Mesothelial cell of epicardium (in vitro differentiated cells): Measurements from ENCODE around the gene SERPINB1. TPM values are rescaled to one million over a fixed set of nuclear protein-coding genes. Genes with fewer than 3 reads are reported as not detected.

Experiments used
- DNase-seq, 2 experiments: peaks; one replicate each; pipeline ENCODE4 v3.0.0; 2021; ENCODE audit warnings: low spot score in 2 of 2; ENCODE audit not compliant: unreplicated experiment in 2 of 2
- H3K27ac Mint-ChIP-seq: 2 replicates; pipeline ENCODE4 v1.8.0; 2021; ENCODE audit warnings: mixed read lengths
- H3K27me3 Mint-ChIP-seq: 2 replicates; pipeline ENCODE4 v1.8.0; 2021; ENCODE audit warnings: low read depth, mixed read lengths
- H3K36me3 Mint-ChIP-seq: 2 replicates; pipeline ENCODE4 v1.8.0; 2021; ENCODE audit warnings: mixed read lengths
- H3K4me1 Mint-ChIP-seq: 2 replicates; pipeline ENCODE4 v1.8.0; 2021; ENCODE audit warnings: mixed read lengths
- H3K4me3 Mint-ChIP-seq: 2 replicates; pipeline ENCODE4 v1.8.0; 2021; ENCODE audit warnings: mild to moderate bottlenecking, moderate library complexity, mixed read lengths
- H3K9me3 Mint-ChIP-seq: 2 replicates; pipeline ENCODE4 v1.8.0; 2021; ENCODE audit warnings: mixed read lengths
- total RNA-seq: library from RNA; stranded (reverse); gene quantifications from 3 replicates; pipeline ENCODE4 v1.2.1, GENCODE V29; 2021
- TF ChIP-seq, protein P1 (sequence below): fragments of 200-600 bp; sonication (generic); IDR thresholded peaks from one replicate; pipeline ENCODE4 v1.5.0; 2021; ENCODE audit warnings: antibody characterized with exemption; ENCODE audit not compliant: unreplicated experiment

SERPINB1 gene
- total RNA-seq, 1 donor from 2014 or later, result 18.5 TPM

DNA sequence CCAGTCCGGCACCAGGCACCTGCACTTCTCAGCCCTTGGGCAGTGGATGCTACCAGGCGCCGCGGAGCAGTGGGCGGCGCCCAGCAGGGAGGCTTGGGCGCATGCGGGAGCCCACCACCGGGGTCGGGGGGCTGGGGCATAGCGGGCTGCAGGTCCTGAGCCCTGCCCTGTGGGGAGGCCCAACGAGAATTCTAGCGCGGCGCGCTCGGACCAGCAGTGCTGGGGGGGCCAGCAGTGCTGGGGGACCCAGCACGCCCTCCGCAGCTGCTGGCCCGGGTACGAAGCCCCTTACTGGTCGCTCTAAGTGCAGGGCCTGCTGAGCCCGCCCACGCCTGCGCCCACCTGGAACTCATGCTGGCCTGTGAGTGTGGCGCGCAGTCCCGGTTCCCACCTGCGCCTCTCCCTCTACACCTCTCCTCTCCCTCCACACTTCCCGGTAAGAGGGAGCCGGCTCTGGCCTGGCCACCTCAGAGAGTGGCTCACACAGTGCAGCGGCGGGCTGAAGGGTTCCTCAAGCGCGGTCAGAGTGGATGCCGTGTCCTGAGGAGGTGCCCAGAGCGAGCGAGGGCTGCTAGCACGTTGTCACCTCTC, 28.5 kb upstream of the SERPINB1 start:
- H3K36me3 Mint-ChIP-seq, result no peaks in the 10 kb centered on the region
- TF ChIP-seq, protein P1, sequence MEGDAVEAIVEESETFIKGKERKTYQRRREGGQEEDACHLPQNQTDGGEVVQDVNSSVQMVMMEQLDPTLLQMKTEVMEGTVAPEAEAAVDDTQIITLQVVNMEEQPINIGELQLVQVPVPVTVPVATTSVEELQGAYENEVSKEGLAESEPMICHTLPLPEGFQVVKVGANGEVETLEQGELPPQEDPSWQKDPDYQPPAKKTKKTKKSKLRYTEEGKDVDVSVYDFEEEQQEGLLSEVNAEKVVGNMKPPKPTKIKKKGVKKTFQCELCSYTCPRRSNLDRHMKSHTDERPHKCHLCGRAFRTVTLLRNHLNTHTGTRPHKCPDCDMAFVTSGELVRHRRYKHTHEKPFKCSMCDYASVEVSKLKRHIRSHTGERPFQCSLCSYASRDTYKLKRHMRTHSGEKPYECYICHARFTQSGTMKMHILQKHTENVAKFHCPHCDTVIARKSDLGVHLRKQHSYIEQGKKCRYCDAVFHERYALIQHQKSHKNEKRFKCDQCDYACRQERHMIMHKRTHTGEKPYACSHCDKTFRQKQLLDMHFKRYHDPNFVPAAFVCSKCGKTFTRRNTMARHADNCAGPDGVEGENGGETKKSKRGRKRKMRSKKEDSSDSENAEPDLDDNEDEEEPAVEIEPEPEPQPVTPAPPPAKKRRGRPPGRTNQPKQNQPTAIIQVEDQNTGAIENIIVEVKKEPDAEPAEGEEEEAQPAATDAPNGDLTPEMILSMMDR, result no peak
- no peaks in the 10 kb centered on the region for H3K9me3 Mint-ChIP-seq
- H3K4me1 Mint-ChIP-seq, result peaks cover 23% of the 10 kb centered on the region
- no peak overlapping the region for H3K27ac Mint-ChIP-seq
- no peaks in the 10 kb centered on the region for H3K27me3 Mint-ChIP-seq
- no peak overlapping the region for H3K4me3 Mint-ChIP-seq
- no peak for DNase-seq

DNA sequence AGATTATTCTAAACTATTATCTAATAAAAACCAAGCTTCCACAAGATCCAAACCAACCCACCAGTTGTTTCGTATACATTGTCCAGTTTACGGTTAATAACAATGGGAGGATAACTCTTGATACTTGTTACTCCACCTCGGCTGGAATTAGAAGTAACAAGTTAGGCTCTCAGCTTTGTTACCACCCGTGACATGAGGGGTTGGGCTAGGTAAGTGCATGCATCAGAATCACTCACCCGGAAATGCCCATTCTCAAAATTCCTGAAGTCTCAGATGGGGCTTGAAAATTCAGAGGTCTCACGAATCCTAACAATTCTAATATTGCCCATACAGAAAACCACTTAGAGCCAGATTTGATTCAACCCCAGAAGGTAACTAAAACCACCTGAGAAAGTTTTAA, 27.0 kb upstream of the SERPINB1 start:
- Mint-ChIP-seq H3K27ac (no peak overlapping the region), H3K4me3 (no peak overlapping the region), H3K27me3 (no peaks in the 10 kb centered on the region), H3K9me3 (no peaks in the 10 kb centered on the region), H3K4me1 (peaks cover 33% of the 10 kb centered on the region), H3K36me3 (no peaks in the 10 kb centered on the region)
- TF ChIP-seq, protein P1, result no peak
- no peak for DNase-seq

DNA sequence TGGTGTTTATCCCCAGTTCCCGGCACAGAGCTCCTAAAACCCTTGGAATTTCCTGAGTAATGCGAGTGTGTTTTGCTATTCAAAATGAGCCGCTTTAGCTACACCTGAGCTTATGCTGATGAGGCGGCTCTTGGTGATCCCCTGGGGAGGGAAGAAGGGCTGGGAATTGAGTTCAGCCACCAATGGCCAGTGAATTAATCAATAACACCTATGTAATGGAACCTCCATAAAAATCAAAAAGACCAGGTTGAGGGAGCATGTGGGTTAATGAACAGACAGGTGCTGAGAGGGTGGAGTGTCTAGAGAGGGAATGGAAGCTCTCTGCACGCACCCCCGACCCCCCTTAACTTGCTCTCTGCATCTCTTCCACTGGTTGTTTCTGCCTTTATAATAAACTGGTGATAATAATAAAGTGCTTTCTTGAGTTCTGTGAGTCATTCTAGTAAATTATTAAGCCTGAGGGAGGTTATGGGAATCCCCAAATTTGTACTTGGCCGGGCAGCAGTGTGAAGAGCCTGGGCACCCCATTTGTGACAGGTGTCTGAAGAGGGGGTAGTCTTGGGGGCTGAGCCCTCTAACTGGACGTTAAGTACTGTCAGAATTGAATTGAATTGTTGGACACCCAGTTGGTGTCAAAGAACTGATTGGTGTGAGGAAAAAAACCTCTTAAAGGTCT, 24.6 kb upstream of the SERPINB1 start:
- Mint-ChIP-seq H3K9me3 (peaks cover under 1% of the 10 kb centered on the region), H3K27me3 (no peaks in the 10 kb centered on the region), H3K27ac (peak overlapping the region; percentile 48), H3K36me3 (no peaks in the 10 kb centered on the region), H3K4me1 (peaks cover 28% of the 10 kb centered on the region), H3K4me3 (peak overlapping the region; percentile 9)
- TF ChIP-seq, protein P1, result no peak
- DNase-seq, result no peak

DNA sequence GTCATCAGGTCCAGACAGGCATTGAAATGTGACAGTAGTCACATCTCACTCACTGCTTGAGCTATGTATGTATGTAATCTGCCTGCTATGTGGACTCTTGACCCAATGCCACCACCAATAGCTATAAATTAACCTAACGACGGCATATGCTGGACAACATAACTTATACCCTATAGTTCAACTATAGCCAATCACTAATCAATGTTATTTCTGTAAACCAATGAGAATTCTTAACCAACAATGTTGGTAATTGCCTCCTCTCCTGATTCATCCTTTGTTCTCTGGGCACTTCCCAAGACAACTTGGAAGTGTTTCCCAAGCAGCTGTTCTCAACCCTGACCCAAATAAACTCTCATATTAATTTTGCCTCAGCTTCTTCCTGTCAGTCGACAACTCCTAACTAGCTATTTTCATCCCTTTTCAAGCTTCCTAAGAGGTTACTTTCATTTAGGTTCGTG, 24.1 kb upstream of the SERPINB1 start:
- no peaks in the 10 kb centered on the region for H3K27me3 Mint-ChIP-seq
- H3K27ac Mint-ChIP-seq, result peak overlapping the region; percentile 48
- no peak for DNase-seq
- peak overlapping the region; percentile 9 for H3K4me3 Mint-ChIP-seq
- peaks cover 28% of the 10 kb centered on the region for H3K4me1 Mint-ChIP-seq
- TF ChIP-seq, protein P1, result no peak
- peaks cover 4% of the 10 kb centered on the region for H3K9me3 Mint-ChIP-seq
- no peaks in the 10 kb centered on the region for H3K36me3 Mint-ChIP-seq

DNA sequence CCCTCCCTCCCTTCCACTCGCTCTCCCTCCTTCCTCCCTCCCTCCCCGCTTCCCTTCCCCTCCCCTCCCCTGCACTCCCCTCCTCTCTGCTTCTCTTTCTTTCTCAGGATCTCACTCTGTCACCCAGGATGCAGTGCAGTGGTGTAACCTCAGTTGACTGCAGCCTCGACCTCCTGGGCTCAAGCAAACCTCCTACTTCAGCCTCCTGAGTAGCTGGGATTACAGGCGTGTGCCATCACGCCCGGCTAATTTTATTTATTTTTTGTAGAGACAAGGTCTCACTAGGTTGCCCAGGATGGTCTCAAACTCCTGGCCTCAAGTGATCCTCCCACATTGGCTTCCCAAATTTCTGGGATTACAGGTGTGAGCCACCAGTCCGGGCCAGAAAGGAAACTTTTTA, 23.6 kb upstream of the SERPINB1 start:
- Mint-ChIP-seq H3K4me3 (no peak overlapping the region), H3K4me1 (peaks cover 28% of the 10 kb centered on the region), H3K9me3 (peaks cover 4% of the 10 kb centered on the region), H3K27ac (no peak overlapping the region), H3K27me3 (no peaks in the 10 kb centered on the region), H3K36me3 (no peaks in the 10 kb centered on the region)
- TF ChIP-seq, protein P1, result no peak
- DNase-seq, result no peak
